Erythroblast (primary cell): ENCODE measurements around the gene ANTXR2.

Experiments
- GATA1 ChIP-seq: IDR thresholded peaks from 2 replicates; pipeline ENCODE4 v1.6.1; 2011; ENCODE audit warnings: low read depth, mild to moderate bottlenecking, control low read depth, low read length, moderate library complexity
- POLR2A ChIP-seq: IDR thresholded peaks from 2 replicates; pipeline ENCODE4 v1.6.1; 2011; ENCODE audit warnings: mild to moderate bottlenecking, low read length

- TF ChIP-seq POLR2A (no peak), GATA1 (no peak)
Measured at GRCh38 chr4:79854856-79855502, 218.1 kb downstream of the ANTXR2 start.
